HepG2 (cell line): ENCODE data around the gene C16orf87. TPM values are rescaled to one million over a fixed set of nuclear protein-coding genes. Genes with fewer than 3 reads are reported as not detected.

ENCODE experiments used
- ATF4 ChIP-seq, 2 experiments: fragments of 450-650 bp in 1 of 2; sonication (generic) in 1 of 2; formaldehyde crosslinking; IDR thresholded peaks; 2 replicates each; pipeline versions ENCODE4 v1.5.0 to v1.8.0; 2020 to 2022; ENCODE audit warnings: mild to moderate bottlenecking in 1 of 2, missing genetic modification reagents in 1 of 2
- BRCA1 ChIP-seq: sonication (generic); formaldehyde crosslinking; IDR thresholded peaks from 2 replicates; pipeline ENCODE4 v1.4.0; 2020; ENCODE audit warnings: missing genetic modification reagents
- FOXC1 ChIP-seq: sonication (generic); formaldehyde crosslinking; IDR thresholded peaks from 2 replicates; pipeline ENCODE4 v1.8.0; 2022; ENCODE audit warnings: mild to moderate bottlenecking, missing genetic modification reagents, borderline replicate concordance
- HNRNPLL ChIP-seq: fragments of 200-400 bp; formaldehyde crosslinking; IDR thresholded peaks from 2 replicates; pipeline ENCODE4 v1.6.1; 2017; ENCODE audit warnings: mild to moderate bottlenecking, low read depth, low read length; ENCODE audit not compliant: poor library complexity, severe bottlenecking
- JDP2 ChIP-seq: sonication (generic); formaldehyde crosslinking; IDR thresholded peaks from 2 replicates; pipeline ENCODE4 v1.8.1; 2022; ENCODE audit warnings: missing genetic modification reagents, borderline replicate concordance
- KDM3A ChIP-seq: IDR thresholded peaks from 2 replicates; pipeline ENCODE4 v1.6.1; 2018; ENCODE audit warnings: low read depth, missing compliant biosample characterization
- MNT ChIP-seq: fragments of 450-650 bp; IDR thresholded peaks from 2 replicates; pipeline ENCODE4 v1.6.1; 2016
- NR2F1 ChIP-seq, 2 experiments: fragments of 450-650 bp in 1 of 2; formaldehyde crosslinking in 1 of 2; IDR thresholded peaks; 2 replicates each; pipeline versions ENCODE4 v1.5.0 to v1.6.1; 2016 to 2020; ENCODE audit warnings: mild to moderate bottlenecking in 1 of 2, missing compliant biosample characterization in 1 of 2, missing genetic modification reagents in 1 of 2, moderate library complexity in 1 of 2
- POLR2AphosphoS2 ChIP-seq: IDR thresholded peaks from 2 replicates; pipeline ENCODE4 v1.6.1; 2011; ENCODE audit warnings: low read depth, low read length, improper control_type of control experiment
- SMARCE1 ChIP-seq: fragments of 450-650 bp; IDR thresholded peaks from 2 replicates; pipeline ENCODE4 v1.6.1; 2017; ENCODE audit warnings: borderline replicate concordance
- TARDBP ChIP-seq: sonication (generic); formaldehyde crosslinking; IDR thresholded peaks from 2 replicates; pipeline ENCODE4 v1.8.0; 2022; ENCODE audit warnings: mild to moderate bottlenecking, missing genetic modification reagents
- TCF12 ChIP-seq, 2 experiments: fragments of 450-650 bp in 1 of 2; sonication (generic) in 1 of 2; formaldehyde crosslinking in 1 of 2; IDR thresholded peaks; 2 replicates each; pipeline versions ENCODE4 v1.6.1 to v1.8.0; 2017 to 2022; ENCODE audit warnings: antibody characterized with exemption in 1 of 2, mild to moderate bottlenecking in 1 of 2, missing genetic modification reagents in 1 of 2, moderate library complexity in 1 of 2
- TCF7L2 ChIP-seq: IDR thresholded peaks from 2 replicates; pipeline ENCODE4 v1.6.1; 2011; ENCODE audit warnings: mild to moderate bottlenecking, low read depth, low read length, moderate library complexity
- YY1 ChIP-seq: IDR thresholded peaks from 2 replicates; pipeline ENCODE4 v1.6.1; 2011; ENCODE audit warnings: low read length, low read depth, moderate library complexity, mild to moderate bottlenecking; ENCODE audit not compliant: insufficient read depth, insufficient replicate concordance
- ZHX1 ChIP-seq: sonication (generic); formaldehyde crosslinking; IDR thresholded peaks from 2 replicates; pipeline ENCODE4 v1.8.1; 2022; ENCODE audit warnings: low read depth, mild to moderate bottlenecking, missing genetic modification reagents
- ZNF101 ChIP-seq: sonication (generic); formaldehyde crosslinking; IDR thresholded peaks from 2 replicates; pipeline ENCODE4 v1.4.0; 2020; ENCODE audit warnings: mild to moderate bottlenecking, low read depth, missing genetic modification reagents, borderline replicate concordance
- ZNF256 ChIP-seq: sonication (generic); formaldehyde crosslinking; conservative IDR thresholded peaks from 2 replicates; pipeline ENCODE4 v1.4.0; 2020; ENCODE audit warnings: missing genetic modification reagents
- ZNF34 ChIP-seq: sonication (generic); formaldehyde crosslinking; IDR thresholded peaks from 2 replicates; pipeline ENCODE4 v1.4.0; 2020; ENCODE audit warnings: mild to moderate bottlenecking, missing genetic modification reagents, borderline replicate concordance
- ZNF383 ChIP-seq: sonication (generic); formaldehyde crosslinking; IDR thresholded peaks from 2 replicates; pipeline ENCODE4 v1.4.0; 2020; ENCODE audit warnings: missing genetic modification reagents, mild to moderate bottlenecking, borderline replicate concordance
- ZNF414 ChIP-seq: sonication (generic); formaldehyde crosslinking; IDR thresholded peaks from 2 replicates; pipeline ENCODE4 v1.5.0; 2020; ENCODE audit warnings: missing genetic modification reagents
- ZNF570 ChIP-seq: sonication (generic); formaldehyde crosslinking; IDR thresholded peaks from 2 replicates; pipeline ENCODE4 v1.4.0; 2020; ENCODE audit warnings: mild to moderate bottlenecking, missing genetic modification reagents, borderline replicate concordance
- ZNF737 ChIP-seq: sonication (generic); formaldehyde crosslinking; IDR thresholded peaks from 2 replicates; pipeline ENCODE4 v1.5.0; 2020; ENCODE audit warnings: missing genetic modification reagents, mild to moderate bottlenecking, borderline replicate concordance
- ZNF761 ChIP-seq: sonication (generic); formaldehyde crosslinking; conservative IDR thresholded peaks from 2 replicates; pipeline ENCODE4 v1.4.0; 2020; ENCODE audit warnings: mild to moderate bottlenecking, missing genetic modification reagents
- ZNF766 ChIP-seq: sonication (generic); formaldehyde crosslinking; IDR thresholded peaks from 2 replicates; pipeline ENCODE4 v1.5.0; 2020; ENCODE audit warnings: missing genetic modification reagents, borderline replicate concordance
- polyA plus RNA-seq, 8 experiments: library from polyadenylated mRNA; depleted of rRNA in 3 of 8; stranded (reverse) in 7 of 8; unstranded in 1 of 8; fragments of >200 nt; fragmentation: Illumina TruSeq in 4 of 8; extraction: Trizol in 4 of 8; gene quantifications; 2 replicates each; pipeline versions ENCODE4 v1.2.1 to v1.2.3, GENCODE V29; 2011 to 2016; ENCODE audit warnings: low read depth in 4 of 8, missing spikeins in 1 of 8, mixed read lengths in 1 of 8; ENCODE audit not compliant: insufficient read depth in 1 of 8
- total RNA-seq, 5 experiments: library from RNA; depleted of rRNA; stranded (reverse); fragments of >200 nt; fragmentation: Illumina TruSeq; extraction: Trizol; gene quantifications; 2 replicates each; pipeline ENCODE4 v1.2.3, GENCODE V29; 2016; ENCODE audit warnings: low read depth in 1 of 5

Gene C16orf87
- total and polyA plus RNA-seq, 2 of the 13 experiments (the other 11 are each of a cell fraction or from before 2014, with no cell fraction given), result 8.6 to 19.5 TPM

- no peak for TF ChIP-seq ZNF570 (CRISPR knock-in tag)
- TF ChIP-seq ZHX1 (CRISPR knock-in tag), result no peak
- TF ChIP-seq ZNF414 (CRISPR knock-in tag), result no peak
- no peak for TF ChIP-seq BRCA1
- no peak for TF ChIP-seq ZNF737 (CRISPR knock-in tag)
- no peak for TF ChIP-seq TCF7L2
- TF ChIP-seq ZNF766 (CRISPR knock-in tag), result no peak
- no peak for TF ChIP-seq JDP2 (CRISPR knock-in tag)
- peak; percentile 79 to 89 for TF ChIP-seq NR2F1 (CRISPR knock-in tag; IDR thresholded peaks at IDR 0.05)
- no peak for TF ChIP-seq SMARCE1
- no peak for TF ChIP-seq POLR2AphosphoS2
- no peak for TF ChIP-seq MNT
- TF ChIP-seq KDM3A (CRISPR knock-in tag), result no peak
- TF ChIP-seq ZNF383, result no peak
- no peak for TF ChIP-seq ZNF101 (CRISPR knock-in tag)
- TF ChIP-seq TCF12 (IDR thresholded peaks at IDR 0.05), result no peak
- TF ChIP-seq TCF12 (CRISPR knock-in tag; IDR thresholded peaks at IDR 0.05), result no peak
- no peak for TF ChIP-seq FOXC1 (CRISPR knock-in tag)
- TF ChIP-seq ATF4 (CRISPR knock-in tag; IDR thresholded peaks at IDR 0.05), result 0 out of 4 replicates have a peak, but pooled peaks of 1 of the 2 experiments have one; percentile 20
- TF ChIP-seq ZNF256 (CRISPR knock-in tag), result no peak
- no peak for TF ChIP-seq ZNF34 (CRISPR knock-in tag)
- no peak for TF ChIP-seq HNRNPLL
- no peak for TF ChIP-seq YY1
- TF ChIP-seq TARDBP (CRISPR knock-in tag), result no peak
- TF ChIP-seq ZNF761 (CRISPR knock-in tag), result no peak
These were observed 1.9 kb upstream of the C16orf87 start (continued) for GRCh38 chr16:46832757-46833459.
